ENCODE measurements around the gene E2F4.

E2F4 gene

GRCh38 chr16:67207249-67208091 lies 15.5 kb downstream of the E2F4 start:
- no peak for DNase-seq (ENCODE audit: low read depth in 1 of 2, low spot score in 1 of 2)

- no peak for DNase-seq (ENCODE audit: low read depth in 1 of 2, low spot score in 1 of 2)
Measured at GRCh38 chr16:67208154-67208896, 16.4 kb downstream of the E2F4 start.

- no peak for DNase-seq (ENCODE audit: low read depth in 1 of 2, low spot score in 1 of 2)
Measured at GRCh38 chr16:67209565-67209964, 17.6 kb downstream of the E2F4 start.

GRCh38 chr16:67210069-67210937 lies 18.3 kb downstream of the E2F4 start:
- no peak for DNase-seq (ENCODE audit: low read depth in 1 of 2, low spot score in 1 of 2)

- no peak for DNase-seq (ENCODE audit: low read depth in 1 of 2, low spot score in 1 of 2)
Measured at GRCh38 chr16:67211674-67212073, 19.7 kb downstream of the E2F4 start.

- DNase-seq (ENCODE audit: low read depth in 1 of 2, low spot score in 1 of 2), result no peak
Measured at GRCh38 chr16:67212766-67213165, 20.8 kb downstream of the E2F4 start.

GRCh38 chr16:67213197-67214019 lies 21.5 kb downstream of the E2F4 start:
- DNase-seq (ENCODE audit: low read depth in 1 of 2, low spot score in 1 of 2), result no peak

GRCh38 chr16:67215706-67216105 lies 23.8 kb downstream of the E2F4 start:
- no peak for DNase-seq (ENCODE audit: low read depth in 1 of 2, low spot score in 1 of 2)

GRCh38 chr16:67216612-67217490 lies 24.9 kb downstream of the E2F4 start:
- no peak for DNase-seq (ENCODE audit: low read depth in 1 of 2, low spot score in 1 of 2)

- DNase-seq (ENCODE audit: low read depth in 1 of 2, low spot score in 1 of 2), result no peak
Measured at GRCh38 chr16:67223992-67224391, 32.0 kb downstream of the E2F4 start.

- no peak for DNase-seq (ENCODE audit: low read depth in 1 of 2, low spot score in 1 of 2)
Measured at GRCh38 chr16:67226295-67226803, 34.4 kb downstream of the E2F4 start.

- DNase-seq (ENCODE audit: low read depth in 1 of 2, low spot score in 1 of 2), result peak; percentile 98 to 99
Measured at GRCh38 chr16:67226804-67227566, 35.0 kb downstream of the E2F4 start, which contains the start of gene TMEM208. Gene TMEM208 (plus strand): TSS chr16:67227130. CDS start chr16:67227219, 89 bp downstream.

GRCh38 chr16:67227567-67227921 lies 35.6 kb downstream of the E2F4 start:
- DNase-seq (ENCODE audit: low read depth in 1 of 2, low spot score in 1 of 2), result no peak

- DNase-seq (ENCODE audit: low read depth in 1 of 2, low spot score in 1 of 2), result no peak
Measured at GRCh38 chr16:67228034-67228785, 36.3 kb downstream of the E2F4 start.

- DNase-seq (ENCODE audit: low read depth in 1 of 2, low spot score in 1 of 2), result no peak
Measured at GRCh38 chr16:67228905-67229304, 37.0 kb downstream of the E2F4 start.

- DNase-seq (ENCODE audit: low read depth in 1 of 2, low spot score in 1 of 2), result no peak
Measured at GRCh38 chr16:67229906-67230808, 38.2 kb downstream of the E2F4 start.
